Activated CD4-positive, alpha-beta T cell treated with anti-CD3 and anti-CD28 coated beads, Interleukin-2, Interleukin-6, amounts not matched to agents 100 ng/mL and 50 ng/mL, durations not matched to agents 16 hours and 8 hours (primary cell): ENCODE data around the gene ODF2.

Experiments
- DNase-seq: peaks from one replicate; pipeline ENCODE4 v3.0.0-alpha.2; 2020

The ODF2 gene

GRCh38 chr9:128532581-128532980 is 76.8 kb downstream of the ODF2 start:
- no peak for DNase-seq

- DNase-seq: no peak
These were observed 85.0 kb downstream of the ODF2 start for GRCh38 chr9:128540634-128541360.

GRCh38 chr9:128546504-128546903 is 90.7 kb downstream of the ODF2 start:
- DNase-seq: no peak

- no peak for DNase-seq
These were observed 93.1 kb downstream of the ODF2 start for GRCh38 chr9:128548876-128549275.

GRCh38 chr9:128550226-128550625 is 94.4 kb downstream of the ODF2 start:
- DNase-seq: peak; percentile 42
